HG03565 (cell line): ENCODE results near the gene DOK6.

Experiments used
- ATAC-seq: cut with Tn5 transposase; IDR thresholded peaks from one replicate; pipeline ENCODE4 v1.9.1; 2021; ENCODE audit warnings: mild to moderate bottlenecking, moderate library complexity; ENCODE audit not compliant: unreplicated experiment

DOK6 gene

DNA sequence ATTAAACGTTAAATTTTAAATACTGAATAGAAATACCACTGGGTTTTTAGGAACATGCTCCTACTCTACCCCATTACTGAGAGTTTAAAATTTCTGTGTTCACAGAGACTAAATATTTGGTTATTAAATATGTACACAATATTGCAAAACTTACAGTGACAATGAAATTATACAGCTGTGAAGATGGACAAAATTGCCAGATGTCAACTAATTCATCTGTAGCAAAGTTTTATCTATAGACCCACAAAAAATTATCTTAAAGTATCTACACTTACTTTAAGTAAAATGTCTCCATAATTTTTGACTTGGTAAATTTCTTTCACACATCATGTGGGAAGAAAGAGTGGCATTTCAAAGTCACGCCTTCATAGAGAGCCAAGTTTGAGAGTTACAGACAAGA, 333.8 kb downstream of the DOK6 start:
- no peak for ATAC-seq

DNA sequence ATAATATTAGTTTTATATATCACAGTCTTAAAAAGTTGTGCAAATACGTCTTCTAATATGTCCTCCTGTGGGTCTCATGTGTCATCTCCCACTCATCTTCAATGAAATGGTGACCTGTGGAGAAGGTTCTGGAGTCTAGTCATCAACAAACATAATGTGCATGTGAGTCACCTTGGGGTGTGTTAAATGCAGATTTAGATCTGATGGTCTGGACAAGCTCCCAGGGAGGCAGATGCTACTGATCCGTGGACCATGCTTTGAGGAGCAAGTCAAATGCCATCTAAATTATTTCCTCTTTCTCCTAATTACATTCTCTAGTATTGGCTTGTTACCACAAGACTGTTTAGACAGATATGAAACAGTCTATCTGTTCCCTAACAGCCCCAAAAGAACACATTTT, 336.0 kb downstream of the DOK6 start:
- ATAC-seq: no peak

DNA sequence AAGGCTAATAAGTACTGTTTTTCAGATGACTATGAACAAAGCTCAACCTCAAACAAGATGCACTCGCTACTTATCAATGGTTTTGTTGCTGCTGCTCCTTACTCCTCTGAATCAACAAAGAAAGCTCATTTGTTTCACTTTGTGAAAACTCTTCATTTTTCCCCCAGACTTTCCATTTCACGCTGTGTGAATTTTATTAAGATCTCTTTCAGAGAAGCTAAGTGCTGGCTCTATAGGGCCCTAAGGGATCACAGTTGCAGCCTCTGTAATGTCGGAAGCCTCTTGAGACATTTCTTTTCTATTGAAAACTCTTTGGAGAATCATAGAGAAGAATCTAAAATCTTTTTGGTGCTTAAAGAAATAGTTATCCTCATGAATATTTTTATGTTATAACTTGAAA, 337.2 kb downstream of the DOK6 start:
- no peak for ATAC-seq

DNA sequence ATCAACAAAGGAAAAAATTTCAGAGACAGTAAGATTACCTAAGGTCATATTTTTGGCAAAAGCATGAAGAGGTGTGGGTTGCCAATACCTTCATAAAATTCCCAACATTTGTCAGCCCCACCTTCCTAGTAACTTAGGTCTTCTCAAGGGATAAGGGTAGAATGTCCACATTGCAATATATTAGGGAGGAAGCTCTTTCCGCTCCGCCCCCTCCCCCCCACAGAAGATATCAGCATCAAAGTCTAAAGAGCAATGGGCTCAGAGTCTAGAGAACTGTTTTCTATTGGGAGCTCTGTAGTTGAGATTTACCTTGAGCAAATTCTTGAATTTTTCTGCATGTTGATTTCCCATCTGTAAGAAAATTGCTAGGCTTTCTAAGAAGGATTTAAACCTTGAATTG, 346.7 kb downstream of the DOK6 start:
- ATAC-seq: no peak

DNA sequence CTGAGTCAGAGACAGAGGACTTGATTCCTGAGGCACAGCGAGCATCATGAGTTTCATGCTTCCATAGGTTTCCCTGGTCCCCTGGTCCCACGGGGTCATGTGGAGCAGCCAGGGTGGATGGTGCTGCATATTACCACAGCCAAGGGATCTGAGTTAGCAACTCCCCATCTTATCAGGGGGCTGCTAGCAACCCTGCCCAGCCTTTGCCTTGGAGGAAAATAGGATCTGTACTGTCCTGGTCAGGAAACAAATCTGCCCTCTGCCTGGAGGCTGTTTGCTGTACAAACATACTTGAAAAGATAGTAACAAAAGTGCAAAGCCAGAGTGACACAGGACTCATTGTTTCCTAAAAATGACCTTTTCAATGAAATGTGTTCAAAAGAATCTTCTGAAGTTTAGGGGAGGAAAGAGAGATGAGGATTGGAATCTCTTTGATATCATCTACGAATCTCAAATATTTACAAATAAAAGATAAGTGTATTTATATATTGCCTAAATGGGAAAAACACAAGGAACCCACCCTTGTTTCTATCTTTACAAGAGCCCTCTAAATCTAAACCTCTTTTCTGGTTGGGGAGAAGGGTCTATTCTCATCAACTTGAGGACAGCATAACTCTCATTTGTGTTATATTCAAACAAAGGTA, 352.2 kb downstream of the DOK6 start:
- ATAC-seq: no peak

DNA sequence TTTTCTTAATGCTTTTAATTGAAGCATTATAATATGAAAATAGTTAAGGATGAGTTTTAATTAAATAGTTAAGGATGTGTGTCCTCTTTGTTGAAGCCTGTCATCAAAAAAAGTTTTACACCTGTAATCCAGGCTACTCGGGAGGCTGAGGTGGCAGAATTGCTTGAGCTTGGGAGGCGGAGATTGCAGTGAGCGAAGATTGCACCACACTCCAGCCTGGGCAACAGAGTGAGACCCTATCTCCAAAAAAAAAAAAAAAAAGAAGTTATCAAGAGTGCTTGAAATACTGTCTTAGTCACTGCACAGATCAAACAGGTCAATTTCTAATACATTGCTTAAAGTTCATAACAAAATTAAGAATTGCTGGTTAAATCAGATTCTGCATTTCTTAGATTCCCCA, 353.4 kb downstream of the DOK6 start:
- no peak for ATAC-seq

DNA sequence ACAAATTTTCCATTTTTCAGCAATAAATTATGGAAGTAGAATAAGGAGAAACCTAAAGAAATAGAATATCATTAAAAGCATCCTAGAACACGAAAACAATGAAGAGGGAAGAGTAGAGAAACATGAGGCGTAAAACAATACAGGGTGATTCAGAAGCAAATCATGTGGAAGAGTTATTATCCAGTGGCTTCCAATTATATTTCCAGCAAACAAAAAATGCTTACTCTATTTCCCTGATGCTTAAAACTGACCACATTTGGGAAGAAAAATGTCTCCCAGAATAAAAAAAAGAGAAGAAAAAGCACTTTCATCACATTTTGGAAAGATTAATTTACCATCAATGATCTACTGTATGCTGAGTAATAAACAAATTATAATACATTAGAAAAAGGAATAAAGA, 354.4 kb downstream of the DOK6 start:
- no peak for ATAC-seq

DNA sequence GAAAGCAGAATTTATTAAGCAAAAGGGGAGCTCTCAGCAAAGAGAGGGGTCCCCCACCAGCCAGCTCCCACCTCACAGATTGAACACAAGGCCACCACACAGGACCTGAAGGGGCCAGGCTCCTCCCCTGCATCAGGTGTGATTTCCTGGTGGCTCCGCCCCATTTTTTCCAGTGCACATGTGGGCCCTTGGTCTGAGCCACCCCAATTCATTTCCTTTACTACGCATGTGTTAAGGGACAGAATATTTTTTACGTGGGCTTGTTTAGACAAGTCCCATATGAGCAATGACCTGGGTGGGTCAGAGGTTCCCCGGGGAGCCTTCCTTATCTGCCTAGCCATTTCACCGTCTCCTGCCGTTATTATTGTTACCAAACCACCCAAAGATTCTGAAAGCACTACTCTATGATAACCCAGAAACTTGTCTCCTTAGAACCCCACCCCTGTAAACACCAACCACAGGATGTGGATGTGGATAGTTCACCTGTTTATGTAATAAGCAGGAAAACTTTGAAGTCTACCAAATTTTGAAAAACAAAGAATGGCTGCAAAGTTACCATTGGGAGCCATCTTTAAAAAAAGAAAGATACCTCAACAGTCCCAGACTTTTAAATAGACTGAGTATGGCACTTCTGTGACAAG, 355.3 kb downstream of the DOK6 start:
- ATAC-seq: no peak

DNA sequence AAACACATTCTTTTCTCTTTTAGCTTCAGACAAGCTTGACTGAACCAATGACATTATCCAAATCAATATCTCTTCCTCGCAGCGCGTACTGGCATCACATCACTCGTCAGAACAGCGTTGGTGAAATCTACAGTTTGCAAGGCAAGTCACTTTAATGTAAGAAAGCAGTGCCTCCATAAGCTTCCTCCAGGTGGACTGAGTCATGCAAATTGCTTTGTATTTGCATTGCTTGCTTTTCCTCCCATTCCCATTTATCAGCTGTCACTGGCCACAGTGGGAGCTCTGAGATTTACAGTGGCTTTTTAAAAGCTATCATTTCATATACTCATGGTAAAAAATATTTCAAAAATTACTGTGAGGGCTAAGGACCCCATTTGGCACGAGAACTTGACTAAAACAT, 357.0 kb downstream of the DOK6 start:
- ATAC-seq: no peak

DNA sequence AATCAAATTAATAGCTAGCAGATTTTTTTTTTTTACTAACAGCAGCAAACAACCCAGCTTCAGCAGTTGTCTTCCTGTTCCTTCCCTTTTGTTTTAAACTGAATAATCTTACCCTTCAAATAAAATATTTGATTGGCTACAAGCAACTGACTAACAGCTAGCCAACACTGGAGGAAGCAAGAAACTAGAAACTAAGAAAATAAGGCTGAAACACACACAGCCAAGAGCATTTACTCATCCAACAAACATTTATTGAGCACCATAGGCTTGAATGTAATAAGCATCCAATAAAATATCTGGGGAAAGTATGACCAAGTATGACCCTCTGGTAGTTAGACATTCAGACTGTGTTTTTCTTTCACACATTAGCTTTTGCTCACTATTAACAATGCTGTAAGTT, 357.8 kb downstream of the DOK6 start:
- no peak for ATAC-seq

DNA sequence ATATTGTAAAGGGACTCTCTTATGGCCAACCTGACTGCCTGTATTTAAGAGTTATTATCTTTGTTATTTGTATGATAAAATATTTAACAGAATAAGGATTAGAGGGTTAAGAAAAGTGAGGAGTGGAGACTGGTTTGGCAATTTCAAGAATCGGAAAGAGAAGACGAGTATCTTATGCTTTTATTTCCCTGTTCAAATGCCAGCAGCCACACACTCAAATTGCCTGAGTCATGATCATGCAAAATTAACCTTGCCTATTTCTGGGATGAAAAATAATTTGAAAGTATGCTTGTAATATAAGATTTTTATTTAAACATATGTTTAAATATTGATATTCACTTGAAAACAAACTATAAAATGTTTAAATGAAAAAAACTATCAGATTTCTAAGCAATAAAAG, 358.4 kb downstream of the DOK6 start:
- no peak for ATAC-seq

DNA sequence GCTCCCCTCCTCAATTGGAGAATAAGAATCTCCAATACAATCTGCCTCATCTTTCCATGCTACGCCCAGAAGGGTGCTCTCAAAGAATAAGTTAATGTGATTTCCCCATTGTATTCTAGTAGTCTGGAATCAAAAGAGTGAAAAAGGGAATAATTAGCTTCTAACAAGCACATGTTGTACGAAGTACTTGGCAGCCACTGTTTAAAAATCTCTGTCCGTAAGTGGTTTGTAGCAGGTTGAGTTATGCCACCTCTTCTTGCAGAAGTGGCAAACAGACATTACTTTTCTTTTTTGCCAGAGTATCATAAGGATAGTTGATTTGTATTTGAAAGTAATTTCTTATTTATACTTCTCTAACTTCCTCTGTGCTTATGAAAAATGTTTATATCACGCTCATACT, 362.3 kb downstream of the DOK6 start:
- ATAC-seq: no peak

DNA sequence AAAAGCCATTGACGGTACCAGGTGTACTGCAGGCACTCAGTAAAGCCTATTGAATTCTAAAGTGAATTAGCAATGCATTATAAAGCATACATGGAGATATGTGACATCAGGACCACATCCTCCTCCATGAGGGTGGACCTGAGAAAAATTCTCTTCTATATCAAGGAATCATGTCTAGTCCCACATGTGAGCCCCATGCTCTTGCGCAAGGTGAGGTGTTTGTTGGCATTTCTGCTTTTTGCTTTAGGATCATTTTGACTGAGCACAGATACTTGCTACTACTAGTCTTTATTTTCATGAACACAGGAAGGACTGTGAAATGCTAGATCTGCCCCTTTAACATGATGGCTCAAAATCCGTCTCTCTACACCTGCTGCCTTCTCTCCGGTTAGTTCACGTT, 363.1 kb downstream of the DOK6 start:
- no peak for ATAC-seq

DNA sequence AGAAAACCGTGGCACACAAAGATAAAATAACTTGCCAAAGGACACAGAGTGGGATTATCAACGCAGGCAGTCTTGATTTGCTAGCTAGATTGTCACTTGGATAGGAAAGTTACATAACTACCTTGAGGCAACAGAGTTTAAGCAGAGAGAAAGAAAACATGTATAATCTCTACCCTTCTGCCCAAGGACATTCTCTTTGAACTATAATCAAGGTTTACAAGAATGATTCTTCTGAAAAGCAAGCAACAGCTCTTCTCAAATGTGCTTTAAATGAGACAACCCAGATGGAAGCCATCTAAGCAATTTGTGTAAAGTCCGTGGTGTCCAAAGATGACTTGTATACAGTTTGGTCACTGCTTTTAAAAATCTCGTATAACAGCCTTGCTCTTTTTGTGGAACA, 369.6 kb downstream of the DOK6 start:
- ATAC-seq: no peak

DNA sequence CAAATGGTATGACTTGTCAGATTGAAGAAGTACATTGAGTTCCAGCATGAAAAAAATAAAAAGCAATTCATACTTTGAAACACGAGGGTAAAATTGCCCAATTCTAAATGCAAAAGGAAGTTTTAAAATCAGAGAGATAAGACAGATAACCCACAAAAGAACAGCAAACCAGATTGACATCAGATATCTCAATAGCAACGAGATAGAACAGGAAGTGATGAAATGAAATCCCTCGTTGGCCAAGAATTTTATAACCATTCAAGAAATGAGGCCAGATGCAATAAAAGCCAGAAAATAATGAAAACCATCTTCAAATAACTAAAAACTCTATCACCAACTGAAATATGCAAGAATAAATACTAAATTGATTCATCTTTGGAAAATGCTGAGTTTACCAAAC, 374.1 kb downstream of the DOK6 start:
- ATAC-seq: no peak

DNA sequence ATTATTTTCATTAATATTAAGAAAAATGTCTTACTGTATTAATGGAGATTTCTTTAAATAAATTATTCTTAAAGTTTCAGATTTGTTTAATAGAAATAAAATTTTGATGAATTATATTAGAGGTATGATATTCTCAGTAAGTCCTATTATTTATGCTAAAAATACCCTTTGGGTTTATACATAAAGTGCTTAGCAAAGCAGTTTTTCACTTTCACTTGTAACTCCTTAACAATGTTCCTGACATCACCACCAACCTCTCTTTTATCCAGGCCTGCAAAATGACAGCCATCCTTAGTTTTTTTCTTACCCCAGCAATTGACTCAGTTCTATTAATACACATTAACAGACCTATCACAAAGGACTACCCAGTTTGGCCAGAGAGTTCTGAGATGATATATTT, 376.6 kb downstream of the DOK6 start:
- no peak for ATAC-seq

DNA sequence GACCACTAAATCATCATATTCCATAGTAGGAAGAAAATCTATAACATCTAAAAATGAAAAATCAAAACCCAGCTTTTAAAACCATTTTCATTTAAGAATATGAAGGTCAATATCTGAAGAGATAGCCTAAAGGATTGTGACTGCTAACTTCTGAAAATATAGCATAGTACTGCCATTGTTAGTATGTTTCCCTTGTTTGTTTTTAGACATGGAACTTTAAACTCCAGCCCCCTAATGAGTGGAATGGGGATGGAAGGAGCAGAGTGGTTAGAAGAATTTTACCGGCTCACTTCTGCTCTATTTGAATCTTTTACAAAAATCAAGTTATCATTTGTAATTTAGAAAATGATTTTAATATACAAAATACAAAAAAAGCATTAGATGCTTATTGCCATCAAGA, 378.0 kb downstream of the DOK6 start:
- no peak for ATAC-seq

DNA sequence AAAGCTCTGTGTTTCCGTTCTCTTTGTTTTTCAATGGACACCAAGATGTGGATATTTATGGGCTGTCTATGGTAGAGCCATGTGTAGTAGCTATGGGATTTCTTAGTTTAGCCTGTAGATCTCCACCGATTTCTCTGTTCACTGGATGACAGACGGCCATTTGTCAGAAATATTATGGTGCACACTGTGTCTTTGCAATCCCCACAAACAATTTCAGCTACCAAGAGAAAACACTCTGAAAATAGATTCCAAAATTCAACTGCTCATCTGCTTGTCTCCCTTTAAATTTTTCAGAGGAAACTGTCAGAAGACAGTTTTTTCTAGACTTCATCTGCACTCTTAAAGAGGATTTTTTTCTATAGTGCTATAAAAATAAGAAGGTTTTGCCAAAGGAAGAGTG, 380.2 kb downstream of the DOK6 start:
- no peak for ATAC-seq

DNA sequence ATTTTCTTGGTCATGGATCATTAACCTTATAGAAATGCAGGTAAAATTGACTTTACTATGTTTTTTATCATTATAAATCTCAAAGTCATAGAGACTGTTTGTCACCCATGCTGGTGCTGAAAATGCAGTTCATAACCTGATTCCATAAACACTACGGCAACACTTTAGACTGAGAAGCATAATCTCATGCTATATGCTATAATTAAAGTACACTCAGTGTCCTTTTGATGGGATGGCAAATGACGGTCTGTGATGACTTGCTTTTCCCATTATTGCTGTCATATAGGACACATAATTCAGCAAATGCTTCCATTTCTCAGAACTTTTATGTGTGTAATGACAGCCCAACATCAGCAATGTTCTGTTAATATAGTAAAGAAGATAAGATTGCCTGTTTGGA, 384.1 kb downstream of the DOK6 start:
- ATAC-seq: no peak

DNA sequence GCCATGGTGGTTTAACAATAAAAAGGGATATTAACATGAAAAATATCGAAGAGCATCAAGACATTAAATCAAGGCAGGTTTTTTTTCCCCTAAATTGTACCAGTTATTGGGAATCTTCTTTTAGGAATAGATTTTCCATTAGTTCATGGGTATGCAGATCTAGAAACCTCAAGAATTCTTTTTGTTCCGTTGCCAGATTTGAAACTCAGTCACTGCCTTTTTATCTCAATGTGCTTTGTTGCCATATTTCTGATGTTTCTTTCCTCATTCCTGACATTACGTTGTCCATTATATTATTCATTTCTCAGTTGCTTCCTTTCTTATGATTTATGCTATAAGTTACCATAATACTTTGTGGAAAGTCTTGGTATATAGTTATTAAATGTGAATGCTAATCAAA, 384.8 kb downstream of the DOK6 start:
- ATAC-seq: no peak

DNA sequence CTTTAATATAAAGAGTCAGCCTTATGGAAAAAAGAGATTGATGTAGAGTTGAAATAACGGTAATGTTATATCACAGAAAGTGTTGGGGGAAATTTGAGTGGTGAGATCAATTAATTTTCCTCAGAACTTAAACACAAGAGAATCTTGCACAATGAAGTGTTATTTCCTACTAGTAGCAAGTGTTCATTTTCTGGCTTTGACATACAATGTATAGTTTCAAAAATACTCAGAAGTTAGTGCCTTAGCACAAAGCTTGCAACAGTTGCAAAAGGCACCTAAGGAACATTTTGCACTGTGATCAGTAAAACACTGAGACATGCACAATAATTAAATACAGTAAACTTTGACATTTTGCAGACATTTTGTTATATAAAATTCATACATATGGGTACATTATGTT, 385.7 kb downstream of the DOK6 start:
- ATAC-seq: no peak

DNA sequence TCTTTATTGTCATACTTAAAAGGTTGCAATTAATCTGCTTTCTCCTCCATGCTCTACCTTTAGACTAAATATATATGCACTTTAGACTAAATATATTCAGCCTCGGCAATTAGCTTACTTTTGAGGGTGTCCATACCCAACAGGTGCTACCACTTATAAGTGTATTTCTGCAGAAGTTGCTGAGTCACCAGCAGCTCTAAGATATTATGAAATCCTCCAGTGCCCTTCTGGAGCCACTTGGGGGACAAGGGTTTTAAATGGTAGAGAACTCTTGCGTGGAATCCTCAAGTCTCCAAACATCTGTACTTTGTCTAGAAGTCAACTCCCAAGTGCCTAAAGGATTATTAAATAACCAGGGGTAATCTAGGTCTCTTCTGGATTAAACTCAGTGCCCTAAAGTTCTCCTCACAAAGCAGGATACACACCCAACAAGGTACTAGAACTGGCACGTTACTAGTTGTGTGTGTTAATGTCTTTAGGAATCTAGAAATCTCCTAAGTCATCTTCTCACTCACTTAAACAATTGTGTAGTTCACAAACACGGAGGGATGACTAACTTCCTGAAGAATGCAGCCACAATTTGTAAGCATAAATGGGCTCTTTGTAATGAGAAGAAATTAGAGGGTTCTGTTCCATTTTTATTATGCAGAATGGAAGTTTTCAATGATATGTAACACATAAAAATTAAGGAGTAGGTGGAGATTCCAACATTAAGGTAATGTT, 387.3 kb downstream of the DOK6 start:
- ATAC-seq: no peak

DNA sequence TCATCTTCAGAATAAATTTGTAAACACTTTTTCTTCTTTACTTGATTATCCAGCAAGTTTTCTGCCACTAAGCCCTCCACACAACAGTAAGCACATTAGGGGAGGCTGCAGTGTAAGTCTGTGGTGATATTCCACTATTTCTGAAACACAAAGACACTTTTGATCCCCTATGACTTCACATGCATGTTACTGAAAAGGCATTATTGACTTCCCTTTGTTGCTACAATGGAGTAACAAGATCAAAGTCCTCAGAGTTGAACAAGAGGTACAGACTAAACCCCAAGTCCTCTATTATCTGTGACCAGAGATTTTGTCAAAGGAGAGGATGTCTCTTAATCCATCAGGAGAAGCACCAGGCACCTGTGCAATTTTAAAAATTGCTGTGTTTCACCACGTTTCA, 389.1 kb downstream of the DOK6 start:
- no peak for ATAC-seq
